ENCODE data around the gene CNTNAP2. TPM values are rescaled to one million over a fixed set of nuclear protein-coding genes. Genes with fewer than 3 reads are reported as not detected.

CNTNAP2 gene
- total RNA-seq, 1 donor from 2014 or later = 9.2 TPM

DNA sequence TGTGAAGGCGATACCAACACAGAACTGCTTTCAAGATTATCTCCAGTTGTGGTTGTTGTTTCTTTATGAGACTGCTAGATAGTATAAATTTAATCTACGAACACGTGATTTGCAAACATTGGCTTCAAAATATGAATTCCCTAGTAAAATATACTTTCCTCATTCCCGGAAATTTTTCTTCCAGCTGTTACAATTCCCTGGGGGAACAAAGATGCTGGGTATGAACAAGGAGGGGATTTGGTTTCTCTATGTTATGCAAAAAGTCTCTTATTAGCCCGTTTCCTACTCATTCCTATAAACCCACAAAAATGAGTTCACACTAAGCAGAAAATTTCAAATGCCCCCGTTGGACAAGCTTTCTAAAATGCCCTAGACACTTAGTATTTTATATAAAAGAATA, 928.3 kb downstream of the CNTNAP2 start:
- TF ChIP-seq, protein P1, sequence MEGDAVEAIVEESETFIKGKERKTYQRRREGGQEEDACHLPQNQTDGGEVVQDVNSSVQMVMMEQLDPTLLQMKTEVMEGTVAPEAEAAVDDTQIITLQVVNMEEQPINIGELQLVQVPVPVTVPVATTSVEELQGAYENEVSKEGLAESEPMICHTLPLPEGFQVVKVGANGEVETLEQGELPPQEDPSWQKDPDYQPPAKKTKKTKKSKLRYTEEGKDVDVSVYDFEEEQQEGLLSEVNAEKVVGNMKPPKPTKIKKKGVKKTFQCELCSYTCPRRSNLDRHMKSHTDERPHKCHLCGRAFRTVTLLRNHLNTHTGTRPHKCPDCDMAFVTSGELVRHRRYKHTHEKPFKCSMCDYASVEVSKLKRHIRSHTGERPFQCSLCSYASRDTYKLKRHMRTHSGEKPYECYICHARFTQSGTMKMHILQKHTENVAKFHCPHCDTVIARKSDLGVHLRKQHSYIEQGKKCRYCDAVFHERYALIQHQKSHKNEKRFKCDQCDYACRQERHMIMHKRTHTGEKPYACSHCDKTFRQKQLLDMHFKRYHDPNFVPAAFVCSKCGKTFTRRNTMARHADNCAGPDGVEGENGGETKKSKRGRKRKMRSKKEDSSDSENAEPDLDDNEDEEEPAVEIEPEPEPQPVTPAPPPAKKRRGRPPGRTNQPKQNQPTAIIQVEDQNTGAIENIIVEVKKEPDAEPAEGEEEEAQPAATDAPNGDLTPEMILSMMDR (conservative IDR thresholded peaks at IDR 0.05; ENCODE audit: low read depth, low read length) = no peak
- no peak overlapping the region for H3K4me3 ChIP-seq (ENCODE audit: low read depth, low read length)
- DNase-seq (ENCODE audit: low read depth) = no peak

DNA sequence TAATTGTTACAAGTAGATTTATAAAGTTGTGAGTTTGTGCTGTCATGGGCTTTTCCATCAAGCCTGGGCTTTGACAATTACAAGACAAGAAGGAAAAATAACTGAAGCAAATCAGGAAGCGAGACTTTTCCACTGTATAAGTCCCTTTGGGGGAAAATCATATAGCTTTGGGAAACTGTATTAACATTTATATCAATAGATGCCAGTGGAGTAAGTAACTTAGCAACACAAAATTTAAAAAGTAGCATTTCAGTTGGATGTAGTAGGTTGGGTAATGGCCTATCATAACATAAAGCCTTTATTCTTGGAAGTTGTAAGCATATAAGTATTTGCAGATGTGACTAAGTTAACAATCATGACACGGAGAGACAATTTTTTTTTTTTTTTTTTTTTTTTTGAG, 931.1 kb downstream of the CNTNAP2 start:
- TF ChIP-seq, protein P1 (conservative IDR thresholded peaks at IDR 0.05; ENCODE audit: low read depth, low read length) = no peak
- no peak overlapping the region for H3K4me3 ChIP-seq (ENCODE audit: low read depth, low read length)
- DNase-seq (ENCODE audit: low read depth) = no peak

DNA sequence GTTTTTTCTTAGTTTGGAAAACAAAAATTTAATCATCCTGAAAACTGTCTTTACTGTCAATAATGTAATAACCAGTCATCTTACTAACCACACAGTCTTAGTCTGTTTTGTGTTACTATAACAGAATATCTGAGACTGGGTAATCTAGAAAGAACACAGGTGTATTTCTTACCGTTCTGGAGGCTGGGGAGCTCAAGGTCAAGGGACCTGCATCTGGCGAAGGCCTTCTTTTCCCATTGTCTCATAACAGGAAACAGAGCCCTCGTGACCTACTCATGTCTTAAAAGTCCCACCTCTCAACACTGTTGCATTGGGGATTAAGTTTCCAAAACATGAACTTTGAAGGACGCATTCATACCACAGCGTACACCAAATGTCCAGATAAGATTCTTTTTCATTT, 932.3 kb downstream of the CNTNAP2 start:
- DNase-seq (ENCODE audit: low read depth) = no peak
- H3K4me3 ChIP-seq (ENCODE audit: low read depth, low read length) = no peak overlapping the region
- TF ChIP-seq, protein P1 (conservative IDR thresholded peaks at IDR 0.05; ENCODE audit: low read depth, low read length) = no peak

DNA sequence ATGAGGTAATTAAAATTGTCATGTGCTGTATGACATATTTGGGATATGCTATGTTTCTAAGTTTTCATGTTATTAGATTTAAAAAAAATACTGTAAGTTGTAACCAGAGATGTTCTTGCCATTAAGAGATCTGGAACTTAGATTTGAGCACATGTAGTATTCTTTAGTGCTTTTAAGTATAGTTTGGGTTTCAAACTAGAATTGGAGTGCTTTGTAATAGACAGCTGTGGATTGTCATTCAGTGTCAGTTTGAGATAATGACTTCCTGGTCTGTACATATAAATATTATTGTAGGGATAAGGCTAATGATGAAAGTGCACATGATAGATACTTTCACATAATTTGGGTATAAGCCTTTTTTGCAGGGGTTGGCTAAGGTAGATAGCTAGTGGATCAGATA, 936.2 kb downstream of the CNTNAP2 start:
- no peak overlapping the region for H3K4me3 ChIP-seq (ENCODE audit: low read depth, low read length)
- TF ChIP-seq, protein P1 (conservative IDR thresholded peaks at IDR 0.05; ENCODE audit: low read depth, low read length) = no peak
- DNase-seq (ENCODE audit: low read depth) = no peak

DNA sequence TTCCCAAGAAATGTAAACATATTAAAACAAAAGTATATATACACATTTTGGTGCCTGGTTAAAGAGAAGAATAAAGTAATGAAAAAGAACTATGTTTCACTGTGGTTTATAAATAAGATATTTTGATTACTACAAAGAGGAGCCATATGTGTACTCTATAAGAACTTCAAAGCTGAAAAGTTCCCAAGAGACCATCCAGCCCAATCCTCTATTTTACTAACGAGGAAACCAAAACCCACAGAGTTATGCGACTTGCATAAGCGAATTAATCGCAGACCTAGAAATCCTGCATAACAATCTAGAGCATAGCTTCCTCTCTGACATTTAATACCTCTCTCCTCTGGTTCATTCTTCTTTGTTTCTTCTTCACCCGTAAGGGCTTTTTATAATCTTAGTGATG, 937.1 kb downstream of the CNTNAP2 start:
- DNase-seq (ENCODE audit: low read depth) = no peak
- TF ChIP-seq, protein P1 (conservative IDR thresholded peaks at IDR 0.05; ENCODE audit: low read depth, low read length) = no peak
- H3K4me3 ChIP-seq (ENCODE audit: low read depth, low read length) = no peak overlapping the region

DNA sequence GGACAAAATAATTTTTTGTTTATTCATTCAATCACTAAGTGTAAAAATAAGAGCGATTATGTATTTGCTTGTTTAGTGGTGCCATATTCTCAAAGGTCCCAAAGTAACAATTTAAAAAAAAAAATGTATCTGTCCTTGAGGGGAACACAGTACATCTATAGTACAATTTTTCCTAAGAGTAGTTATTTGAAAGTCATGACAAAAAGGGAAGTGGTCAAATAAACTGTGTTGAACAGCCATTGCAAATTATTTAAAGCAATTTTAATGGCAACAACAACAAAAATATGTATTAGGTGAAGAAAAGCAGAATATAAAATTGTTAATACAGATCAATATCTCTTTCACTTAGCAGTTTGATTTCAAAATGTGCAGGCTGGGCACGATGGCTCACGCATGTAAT, 943.5 kb downstream of the CNTNAP2 start:
- no peak for DNase-seq (ENCODE audit: low read depth)
- no peak overlapping the region for H3K4me3 ChIP-seq (ENCODE audit: low read depth, low read length)
- TF ChIP-seq, protein P1 (conservative IDR thresholded peaks at IDR 0.05; ENCODE audit: low read depth, low read length) = no peak

DNA sequence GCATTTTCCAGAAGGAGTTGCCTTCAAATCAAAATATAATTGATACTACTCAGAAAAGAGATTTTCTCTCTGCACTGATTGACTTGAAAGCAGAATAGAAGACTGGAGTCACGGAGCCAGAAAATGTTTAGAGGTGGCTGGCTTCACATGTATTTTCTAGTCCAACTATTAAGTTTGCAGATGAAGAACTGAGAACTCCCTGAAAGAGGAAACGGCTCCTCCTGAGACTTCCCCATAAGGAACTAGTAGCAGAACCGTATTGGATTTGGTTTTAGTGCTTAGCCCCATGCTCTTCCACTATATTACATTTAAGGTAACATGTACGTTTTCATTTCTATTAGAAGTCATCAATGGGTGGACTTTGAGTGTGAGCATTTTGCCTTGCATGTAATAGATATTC, 946.3 kb downstream of the CNTNAP2 start:
- TF ChIP-seq, protein P1 (conservative IDR thresholded peaks at IDR 0.05; ENCODE audit: low read depth, low read length) = no peak
- DNase-seq (ENCODE audit: low read depth) = no peak
- H3K4me3 ChIP-seq (ENCODE audit: low read depth, low read length) = no peak overlapping the region
